GM19463 (cell line): ENCODE data around the gene TGFBR2.
A peak's percentile ranks its signal among the peaks of the same experiment; 100 is the strongest.

Experiments used
- ATAC-seq: cut with Tn5 transposase; IDR thresholded peaks from one replicate; pipeline ENCODE4 v1.9.1; 2021; ENCODE audit warnings: mild to moderate bottlenecking, moderate library complexity; ENCODE audit not compliant: unreplicated experiment

TGFBR2 gene

GRCh38 chr3:30600572-30600971 lies 5.8 kb upstream of the TGFBR2 start:
- ATAC-seq: no peak

- peak; percentile 27 for ATAC-seq
Observed at GRCh38 chr3:30602946-30603345, 3.5 kb upstream of the TGFBR2 start.

GRCh38 chr3:30604093-30604492 lies 2.3 kb upstream of the TGFBR2 start:
- no peak for ATAC-seq

- no peak for ATAC-seq
Observed at GRCh38 chr3:30604558-30604957, 1.8 kb upstream of the TGFBR2 start.

- ATAC-seq: no peak
Observed at GRCh38 chr3:30605005-30605404, 1.4 kb upstream of the TGFBR2 start.

GRCh38 chr3:30605706-30606300 lies 598 bp upstream of the TGFBR2 start:
- ATAC-seq: no peak

GRCh38 chr3:30607032-30607833 lies 832 bp downstream of the TGFBR2 start:
- peak; percentile 35 for ATAC-seq

GRCh38 chr3:30608598-30608947 lies 2.2 kb downstream of the TGFBR2 start:
- no peak for ATAC-seq

GRCh38 chr3:30609930-30610701 lies 3.7 kb downstream of the TGFBR2 start:
- no peak for ATAC-seq

GRCh38 chr3:30610702-30611368 lies 4.4 kb downstream of the TGFBR2 start:
- no peak for ATAC-seq

GRCh38 chr3:30611613-30612436 lies 5.4 kb downstream of the TGFBR2 start:
- ATAC-seq: no peak

- ATAC-seq: no peak
Observed at GRCh38 chr3:30612437-30613132, 6.2 kb downstream of the TGFBR2 start.

GRCh38 chr3:30613133-30613825 lies 6.9 kb downstream of the TGFBR2 start:
- ATAC-seq: no peak

- no peak for ATAC-seq
Observed at GRCh38 chr3:30614373-30614772, 8.0 kb downstream of the TGFBR2 start.

- ATAC-seq: no peak
Observed at GRCh38 chr3:30614943-30615342, 8.5 kb downstream of the TGFBR2 start.

GRCh38 chr3:30615615-30616346 lies 9.4 kb downstream of the TGFBR2 start:
- no peak for ATAC-seq

GRCh38 chr3:30616347-30617027 lies 10.1 kb downstream of the TGFBR2 start:
- ATAC-seq: no peak

- ATAC-seq: no peak
Observed at GRCh38 chr3:30617069-30617468, 10.7 kb downstream of the TGFBR2 start.
